ENCODE measurements around the gene CHD6. TPM values are rescaled to one million over a fixed set of nuclear protein-coding genes. Genes with fewer than 3 reads are reported as not detected.

Gene CHD6
- total RNA-seq, 5 donors from 2014 or later (not counting 1 experiment from before 2014, with no cell fraction given), result 68.4 to 105 (median 74.9) TPM

- Histone ChIP-seq H3K27me3 (replicated peaks in 1 of 2; ENCODE audit: control insufficient read depth in 2 of 2, extremely low read depth in 1 of 2, insufficient read depth in 2 of 2, low read length in 1 of 2) (no peaks in the 10 kb centered on the region), H3K4me1 (ENCODE audit: control insufficient read depth in 1 of 2, extremely low read depth in 1 of 2, insufficient read depth in 2 of 2, low read length in 2 of 2) (no peaks in the 10 kb centered on the region), H3K27ac (ENCODE audit: low read length) (no peak overlapping the region), H3K36me3 (ENCODE audit: control insufficient read depth in 2 of 2, extremely low read depth in 1 of 2, insufficient read depth in 1 of 2, low read length in 1 of 2) (peaks cover 8 to 68% of the 10 kb centered on the region in 2 donors), H3K4me3 (ENCODE audit: control insufficient read depth in 1 of 2, extremely low read depth in 1 of 2, low read length in 1 of 2) (no peak overlapping the region), H3K9me3 (no peaks in the 10 kb centered on the region)
- CTCF ChIA-PET, result no interaction called here
- H3K27ac Mint-ChIP-seq, result no peak overlapping the region
- peaks cover under 1 to 6% (median 3%) of the 10 kb centered on the region in 3 donors for H3K9me3 Mint-ChIP-seq
- peaks cover 75% of the 10 kb centered on the region for H3K36me3 Mint-ChIP-seq
- ATAC-seq (replicated peaks in 1 of 4), result no peak
- H3K4me1 Mint-ChIP-seq, result peaks cover 24 to 65% (median 37%) of the 10 kb centered on the region in 3 donors
- POLR2A ChIA-PET, result no interaction called here
- no peak for DNase-seq
- WGBS (ENCODE audit: insufficient coverage), result 92% methylated on average over 1 of the region's 5 CpGs
- H3K27me3 Mint-ChIP-seq, result no peaks in the 10 kb centered on the region
- no peak overlapping the region for H3K4me3 Mint-ChIP-seq
Measured at GRCh38 chr20:41510847-41511450, 107.2 kb downstream of the CHD6 start.

GRCh38 chr20:41510224-41510623 is 108.0 kb downstream of the CHD6 start:
- Histone ChIP-seq H3K9me3 (no peaks in the 10 kb centered on the region), H3K36me3 (ENCODE audit: control insufficient read depth in 2 of 2, extremely low read depth in 1 of 2, insufficient read depth in 1 of 2, low read length in 1 of 2) (peaks cover 8 to 65% of the 10 kb centered on the region in 2 donors), H3K4me1 (ENCODE audit: control insufficient read depth in 1 of 2, extremely low read depth in 1 of 2, insufficient read depth in 2 of 2, low read length in 2 of 2) (no peaks in the 10 kb centered on the region), H3K27ac (ENCODE audit: low read length) (no peak overlapping the region), H3K4me3 (ENCODE audit: control insufficient read depth in 1 of 2, extremely low read depth in 1 of 2, low read length in 1 of 2) (no peak overlapping the region), H3K27me3 (replicated peaks in 1 of 2; ENCODE audit: control insufficient read depth in 2 of 2, extremely low read depth in 1 of 2, insufficient read depth in 2 of 2, low read length in 1 of 2) (no peaks in the 10 kb centered on the region)
- no peak for DNase-seq
- no peak overlapping the region for H3K27ac Mint-ChIP-seq
- H3K4me1 Mint-ChIP-seq, result peaks cover 22 to 61% (median 33%) of the 10 kb centered on the region in 3 donors
- WGBS (ENCODE audit: insufficient coverage), result 92% methylated on average over 2 of the region's 7 CpGs
- POLR2A ChIA-PET, result no interaction called here
- H3K27me3 Mint-ChIP-seq, result no peaks in the 10 kb centered on the region
- H3K9me3 Mint-ChIP-seq, result peaks cover 5 to 11% (median 8%) of the 10 kb centered on the region in 3 donors
- peaks cover 78% of the 10 kb centered on the region for H3K36me3 Mint-ChIP-seq
- no peak overlapping the region for H3K4me3 Mint-ChIP-seq
- CTCF ChIA-PET, result no interaction called here
- ATAC-seq (replicated peaks in 1 of 4), result no peak

GRCh38 chr20:41509316-41510200 is 108.6 kb downstream of the CHD6 start:
- ChIA-PET CTCF (no interaction called here), POLR2A (no interaction called here)
- Histone ChIP-seq H3K27ac (ENCODE audit: low read length) (no peak overlapping the region), H3K9me3 (no peaks in the 10 kb centered on the region), H3K27me3 (replicated peaks in 1 of 2; ENCODE audit: control insufficient read depth in 2 of 2, extremely low read depth in 1 of 2, insufficient read depth in 2 of 2, low read length in 1 of 2) (no peaks in the 10 kb centered on the region), H3K36me3 (ENCODE audit: control insufficient read depth in 2 of 2, extremely low read depth in 1 of 2, insufficient read depth in 1 of 2, low read length in 1 of 2) (peaks cover 8 to 66% of the 10 kb centered on the region in 2 donors), H3K4me3 (ENCODE audit: control insufficient read depth in 1 of 2, extremely low read depth in 1 of 2, low read length in 1 of 2) (no peak overlapping the region), H3K4me1 (ENCODE audit: control insufficient read depth in 1 of 2, extremely low read depth in 1 of 2, insufficient read depth in 2 of 2, low read length in 2 of 2) (no peaks in the 10 kb centered on the region)
- Mint-ChIP-seq H3K4me3 (no peak overlapping the region), H3K27ac (peak overlapping the region in 1 of 2 donors; percentile 36), H3K36me3 (peaks cover 77% of the 10 kb centered on the region), H3K4me1 (peaks cover 22 to 54% (median 31%) of the 10 kb centered on the region in 3 donors), H3K27me3 (no peaks in the 10 kb centered on the region), H3K9me3 (peaks cover 5 to 11% (median 8%) of the 10 kb centered on the region in 3 donors)
- DNase-seq (no peak), ATAC-seq (replicated peaks in 1 of 4) (no peak)
- WGBS (ENCODE audit: insufficient coverage), result 93% methylated on average over 7 of the region's 9 CpGs

GRCh38 chr20:41508335-41508734 is 109.8 kb downstream of the CHD6 start:
- Histone ChIP-seq H3K27me3 (replicated peaks in 1 of 2; ENCODE audit: control insufficient read depth in 2 of 2, extremely low read depth in 1 of 2, insufficient read depth in 2 of 2, low read length in 1 of 2) (no peaks in the 10 kb centered on the region), H3K4me1 (ENCODE audit: control insufficient read depth in 1 of 2, extremely low read depth in 1 of 2, insufficient read depth in 2 of 2, low read length in 2 of 2) (no peaks in the 10 kb centered on the region), H3K36me3 (ENCODE audit: control insufficient read depth in 2 of 2, extremely low read depth in 1 of 2, insufficient read depth in 1 of 2, low read length in 1 of 2) (peaks cover 2 to 54% of the 10 kb centered on the region in 2 donors), H3K27ac (ENCODE audit: low read length) (no peak overlapping the region), H3K9me3 (no peaks in the 10 kb centered on the region), H3K4me3 (ENCODE audit: control insufficient read depth in 1 of 2, extremely low read depth in 1 of 2, low read length in 1 of 2) (no peak overlapping the region)
- ChIA-PET CTCF (no interaction called here), POLR2A (no interaction called here)
- no peaks in the 10 kb centered on the region for H3K27me3 Mint-ChIP-seq
- ATAC-seq (replicated peaks in 1 of 4) (no peak), DNase-seq (no peak)
- H3K4me3 Mint-ChIP-seq, result no peak overlapping the region
- peaks cover 18 to 48% (median 26%) of the 10 kb centered on the region in 3 donors for H3K4me1 Mint-ChIP-seq
- H3K36me3 Mint-ChIP-seq, result peaks cover 72% of the 10 kb centered on the region
- 84% methylated on average over 4 of the region's 6 CpGs for WGBS (ENCODE audit: insufficient coverage)
- H3K27ac Mint-ChIP-seq, result peak overlapping the region in 1 of 2 donors; percentile 2
- H3K9me3 Mint-ChIP-seq, result peaks cover 5 to 11% (median 8%) of the 10 kb centered on the region in 3 donors

- no peak overlapping the region for H3K27ac ChIP-seq (ENCODE audit: low read length)
- H3K4me3 ChIP-seq (ENCODE audit: control insufficient read depth in 1 of 2, extremely low read depth in 1 of 2, low read length in 1 of 2), result no peak overlapping the region
- DNase-seq, result no peak
- Mint-ChIP-seq H3K4me3 (no peak overlapping the region), H3K4me1 (peaks cover 16 to 46% (median 24%) of the 10 kb centered on the region in 3 donors), H3K9me3 (peaks cover 5 to 11% (median 8%) of the 10 kb centered on the region in 3 donors), H3K27ac (peak overlapping the region in 1 of 2 donors; percentile 2), H3K27me3 (no peaks in the 10 kb centered on the region), H3K36me3 (peaks cover 69% of the 10 kb centered on the region)
- no peaks in the 10 kb centered on the region for H3K27me3 ChIP-seq (replicated peaks in 1 of 2; ENCODE audit: control insufficient read depth in 2 of 2, extremely low read depth in 1 of 2, insufficient read depth in 2 of 2, low read length in 1 of 2)
- no peaks in the 10 kb centered on the region for H3K4me1 ChIP-seq (ENCODE audit: control insufficient read depth in 1 of 2, extremely low read depth in 1 of 2, insufficient read depth in 2 of 2, low read length in 2 of 2)
- ATAC-seq (replicated peaks in 1 of 4), result no peak
- peaks cover 2 to 49% of the 10 kb centered on the region in 2 donors for H3K36me3 ChIP-seq (ENCODE audit: control insufficient read depth in 2 of 2, extremely low read depth in 1 of 2, insufficient read depth in 1 of 2, low read length in 1 of 2)
- CTCF ChIA-PET, result no interaction called here
- H3K9me3 ChIP-seq, result no peaks in the 10 kb centered on the region
- POLR2A ChIA-PET, result no interaction called here
Measured at GRCh38 chr20:41507851-41508250, 110.3 kb downstream of the CHD6 start.

- 92% methylated on average over 2 of the region's 5 CpGs for WGBS (ENCODE audit: insufficient coverage)
- H3K9me3 Mint-ChIP-seq, result peaks cover 5 to 11% (median 8%) of the 10 kb centered on the region in 3 donors
- H3K36me3 Mint-ChIP-seq, result peaks cover 65% of the 10 kb centered on the region
- ChIA-PET CTCF (no interaction called here), POLR2A (no interaction called here)
- H3K4me3 ChIP-seq (ENCODE audit: control insufficient read depth in 1 of 2, extremely low read depth in 1 of 2, low read length in 1 of 2), result no peak overlapping the region
- no peaks in the 10 kb centered on the region for H3K4me1 ChIP-seq (ENCODE audit: control insufficient read depth in 1 of 2, extremely low read depth in 1 of 2, insufficient read depth in 2 of 2, low read length in 2 of 2)
- no peak overlapping the region for H3K4me3 Mint-ChIP-seq
- no peak for DNase-seq
- H3K27ac Mint-ChIP-seq, result no peak overlapping the region
- no peak overlapping the region for H3K27ac ChIP-seq (ENCODE audit: low read length)
- H3K9me3 ChIP-seq, result no peaks in the 10 kb centered on the region
- peaks cover 14 to 43% (median 20%) of the 10 kb centered on the region in 3 donors for H3K4me1 Mint-ChIP-seq
- no peak for ATAC-seq (replicated peaks in 1 of 4)
- H3K36me3 ChIP-seq (ENCODE audit: control insufficient read depth in 2 of 2, extremely low read depth in 1 of 2, insufficient read depth in 1 of 2, low read length in 1 of 2), result peaks cover 2 to 45% of the 10 kb centered on the region in 2 donors
- no peaks in the 10 kb centered on the region for H3K27me3 ChIP-seq (replicated peaks in 1 of 2; ENCODE audit: control insufficient read depth in 2 of 2, extremely low read depth in 1 of 2, insufficient read depth in 2 of 2, low read length in 1 of 2)
- no peaks in the 10 kb centered on the region for H3K27me3 Mint-ChIP-seq
Measured at GRCh38 chr20:41507436-41507835, 110.7 kb downstream of the CHD6 start.

All from T-cell (primary cell).